Sciatic nerve (tissue), 2 donors: ENCODE data around the gene KCNK3. TPM values are rescaled to one million over a fixed set of nuclear protein-coding genes. Genes with fewer than 3 reads are reported as not detected.
"Not testable (repeated sequence)": the region's sequence is repeated elsewhere in the genome, so short reads cannot be mapped to it uniquely, and the experiment has no call there.

Experiments used
- ATAC-seq: fragments of 200-7000 bp; cut with Tn5 transposase; one replicate; pipeline ENCODE4 v1.9.1; 2020; ENCODE audit warnings: mild to moderate bottlenecking, moderate library complexity
- DNase-seq: peaks from one replicate; pipeline ENCODE4 v3.0.0-alpha.2; 2020; ENCODE audit warnings: low spot score
- intact Hi-C: fragments of 100-400 bp; cut with DNase I; formaldehyde crosslinking; loops from one replicate; pipeline ENCODE4 v1.14.2; 2022
- total RNA-seq: library from RNA; stranded (reverse); fragmentation: NEBNext Ultra II Directional; extraction: Animal tissue kit (Norgen Biotek cat#: 25700); gene quantifications from one replicate; pipeline ENCODE4 v1.2.1, GENCODE V29; 2021
- donor health status: DM: no; HTN: no; CAD: no.
- donor health status: DM: no; HTN: no; CAD: no.

Gene KCNK3
- 0.53 TPM for total RNA-seq

DNA sequence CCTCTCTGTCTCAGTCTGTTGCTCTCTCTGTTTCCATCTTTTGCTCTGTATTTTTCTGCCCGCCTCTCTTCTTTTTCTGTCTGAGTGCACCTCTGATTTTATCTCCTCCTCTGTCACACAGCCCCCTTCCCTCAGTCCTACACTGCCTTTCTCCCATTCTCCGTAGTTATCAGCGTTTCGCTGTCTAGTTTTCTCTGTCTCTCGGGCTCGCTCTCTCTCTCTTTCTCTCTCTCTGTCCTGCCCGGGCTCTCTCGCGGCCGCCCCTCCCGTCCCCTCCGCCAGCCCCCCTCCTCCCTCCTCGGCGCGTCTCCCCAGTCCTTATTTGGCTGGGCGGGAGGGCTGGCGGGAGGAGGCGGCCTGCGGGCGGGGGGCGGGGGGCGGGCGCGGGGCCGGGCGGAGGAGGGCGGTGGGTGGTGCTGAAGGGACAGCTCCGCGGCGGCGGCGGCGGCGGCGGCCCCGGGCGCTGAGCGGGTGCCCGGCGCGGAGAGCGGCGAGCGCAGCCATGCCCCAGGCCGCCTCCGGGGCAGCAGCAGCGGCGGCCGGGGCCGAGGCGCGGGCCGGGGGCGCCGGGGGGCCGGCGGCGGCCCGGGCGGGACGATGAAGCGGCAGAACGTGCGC, at the start of gene KCNK3:
TSS of gene KCNK3 (plus strand) at position 444 of the 618 bp plus-strand sequence. CDS start at position 598, 154 bp downstream.
- no peak for DNase-seq

DNA sequence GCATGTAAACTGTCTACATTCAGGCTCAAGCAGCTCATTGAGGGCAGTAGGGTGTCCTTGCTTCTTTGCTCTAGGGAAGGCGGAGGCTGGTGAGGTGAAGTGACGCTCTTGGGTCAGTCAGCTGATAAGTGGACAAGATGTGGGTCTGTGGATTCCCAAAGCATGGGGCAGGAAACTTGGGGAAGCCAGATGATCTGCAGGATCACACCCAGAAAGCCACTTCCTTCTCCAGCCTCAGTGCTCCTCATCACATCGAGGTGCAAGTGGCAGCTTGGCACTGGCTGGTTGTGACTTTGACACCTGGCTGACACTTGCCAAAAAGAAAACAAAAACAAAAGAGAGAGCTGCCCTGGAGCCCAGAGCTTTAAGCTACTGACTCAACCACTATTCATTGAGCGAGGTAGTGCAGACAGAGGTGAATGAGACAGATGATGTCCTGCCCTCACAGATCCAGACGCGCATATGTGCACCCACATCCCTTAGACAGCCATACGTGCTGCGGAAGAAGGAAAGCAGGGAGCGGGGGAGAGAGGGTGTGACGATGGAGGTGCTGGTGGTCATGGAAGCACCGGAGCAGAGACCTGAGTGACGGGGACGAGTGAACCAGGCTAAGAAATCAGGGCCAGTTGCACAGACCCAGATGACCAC, 48.2 kb upstream of the KCNK3 start:
- no peak for ATAC-seq
- peak; percentile 30 for DNase-seq
- intact Hi-C loops, result no loop called here

More for the DNA sequence above, at the start of gene KCNK3:
- intact Hi-C loops, result no loop called here
- ATAC-seq, result peak; percentile 38

DNA sequence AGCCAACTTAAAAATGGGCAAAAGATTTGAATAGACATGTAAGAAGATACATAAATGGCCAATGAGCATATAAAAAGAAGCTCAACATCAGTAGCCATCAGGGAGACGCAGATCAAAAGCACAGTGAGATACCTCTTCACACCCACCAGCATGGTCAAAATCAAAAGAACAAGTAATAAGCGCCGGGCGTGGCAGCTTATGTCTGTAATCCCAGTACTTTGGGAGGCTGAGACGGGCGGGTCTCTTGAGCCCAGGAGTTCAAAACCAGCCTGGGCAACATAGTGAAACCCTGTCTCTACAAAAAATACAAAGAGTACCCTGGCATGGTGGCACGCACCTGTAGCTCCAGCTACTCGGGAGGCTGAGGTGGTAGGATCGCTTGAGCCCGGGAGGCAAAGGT, 46.8 kb upstream of the KCNK3 start:
- intact Hi-C loops, result no loop called here
- DNase-seq (peak; percentile 19), ATAC-seq (no peak)

DNA sequence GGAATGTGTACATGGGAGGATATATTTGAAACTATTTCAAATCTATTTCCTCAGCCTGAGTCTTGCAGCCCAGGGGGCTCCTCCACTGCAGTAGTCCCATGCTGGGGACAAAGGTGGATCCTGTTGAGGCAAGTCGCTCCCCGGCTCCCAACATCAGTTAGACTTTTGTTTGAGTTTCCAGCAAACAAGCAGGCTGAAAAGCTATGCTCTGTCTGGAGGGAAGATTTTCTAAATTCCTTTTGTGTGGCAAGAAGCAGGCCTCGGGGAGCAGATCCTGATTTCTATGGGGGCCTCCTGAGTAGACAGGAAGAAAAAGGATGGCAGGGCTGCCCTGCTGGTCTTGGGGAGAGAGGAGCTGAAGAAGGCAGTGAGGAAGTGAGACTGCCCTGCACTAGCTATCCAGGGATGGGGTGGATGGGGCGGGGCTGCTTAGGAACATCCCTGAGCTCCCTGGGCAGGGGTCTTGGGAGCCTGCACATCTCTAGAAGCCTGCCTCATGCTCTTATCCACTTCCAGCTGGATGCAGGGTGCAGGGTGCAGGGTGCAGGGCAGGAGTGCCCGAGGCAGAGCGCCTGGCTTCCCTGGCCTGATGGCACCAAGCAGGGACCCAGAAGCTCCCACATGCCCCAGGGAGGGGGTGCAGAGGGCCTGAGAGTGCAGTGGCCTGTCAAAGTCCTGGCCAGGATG, 45.4 kb upstream of the KCNK3 start:
- intact Hi-C loops, result no loop called here
- no peak for ATAC-seq
- peak; percentile 17 for DNase-seq

DNA sequence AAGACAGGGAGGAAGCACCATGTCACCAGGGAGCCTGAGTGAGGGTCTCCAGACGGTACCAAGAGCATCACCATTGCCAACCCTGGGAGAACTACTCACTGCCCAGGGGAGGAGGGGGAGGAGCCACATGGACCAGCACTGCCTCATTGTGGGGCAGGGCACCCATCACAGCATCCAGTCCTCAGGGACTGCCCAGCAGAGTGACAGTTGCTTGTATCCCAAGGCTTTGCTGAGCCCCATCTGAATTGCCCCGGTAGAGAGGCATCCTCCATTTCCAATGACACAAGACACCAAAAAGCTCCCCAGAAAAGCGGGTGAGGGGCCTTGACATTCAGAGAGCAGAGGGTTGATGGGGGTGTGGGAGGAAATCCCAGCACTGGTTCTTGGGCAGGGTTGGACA, 44.5 kb upstream of the KCNK3 start:
- intact Hi-C loops, result no loop called here
- ATAC-seq (no peak), DNase-seq (no peak)

DNA sequence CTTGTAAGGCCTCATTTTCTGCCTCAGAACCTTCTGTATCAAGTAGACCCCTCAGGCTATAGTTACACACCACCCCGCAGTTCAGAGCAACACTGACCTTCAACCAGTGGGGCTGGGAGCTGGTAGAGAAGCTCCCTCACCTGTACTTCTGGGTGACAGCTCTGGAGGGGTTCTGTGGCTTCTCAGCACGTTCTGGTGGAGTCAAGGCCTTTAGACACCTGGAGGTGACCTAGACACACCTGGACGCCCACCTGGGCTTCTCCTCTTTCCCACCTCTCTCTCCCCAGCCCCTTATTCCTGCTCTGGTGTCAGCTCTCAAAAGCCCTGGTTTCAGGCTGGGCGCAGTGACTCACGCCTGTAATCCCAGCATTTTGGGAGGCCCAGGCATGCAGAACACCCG, 44.0 kb upstream of the KCNK3 start:
- intact Hi-C loops, result no loop called here
- DNase-seq, result peak; percentile 15
- ATAC-seq, result no peak

DNA sequence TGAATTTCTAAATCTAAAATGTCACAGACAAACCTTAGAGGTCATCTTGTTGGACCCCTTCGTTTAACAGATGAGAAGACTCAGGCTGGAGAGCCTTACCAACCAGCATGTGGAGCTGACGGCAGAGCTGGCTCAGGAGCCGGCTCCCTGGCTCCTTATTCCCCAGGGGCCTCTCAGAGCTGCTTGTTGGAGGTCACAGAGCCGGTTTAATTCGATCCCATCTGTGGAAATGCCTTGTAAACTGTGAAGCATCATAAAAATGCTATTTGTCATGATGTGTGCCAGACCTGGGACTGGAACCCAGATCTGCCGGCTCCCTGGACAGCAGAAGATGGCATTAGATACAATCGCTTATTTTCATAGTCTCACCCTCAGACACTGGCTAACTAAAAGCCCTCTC, 43.2 kb upstream of the KCNK3 start:
- intact Hi-C loops, result no loop called here
- ATAC-seq, result no peak
- peak; percentile 19 for DNase-seq

DNA sequence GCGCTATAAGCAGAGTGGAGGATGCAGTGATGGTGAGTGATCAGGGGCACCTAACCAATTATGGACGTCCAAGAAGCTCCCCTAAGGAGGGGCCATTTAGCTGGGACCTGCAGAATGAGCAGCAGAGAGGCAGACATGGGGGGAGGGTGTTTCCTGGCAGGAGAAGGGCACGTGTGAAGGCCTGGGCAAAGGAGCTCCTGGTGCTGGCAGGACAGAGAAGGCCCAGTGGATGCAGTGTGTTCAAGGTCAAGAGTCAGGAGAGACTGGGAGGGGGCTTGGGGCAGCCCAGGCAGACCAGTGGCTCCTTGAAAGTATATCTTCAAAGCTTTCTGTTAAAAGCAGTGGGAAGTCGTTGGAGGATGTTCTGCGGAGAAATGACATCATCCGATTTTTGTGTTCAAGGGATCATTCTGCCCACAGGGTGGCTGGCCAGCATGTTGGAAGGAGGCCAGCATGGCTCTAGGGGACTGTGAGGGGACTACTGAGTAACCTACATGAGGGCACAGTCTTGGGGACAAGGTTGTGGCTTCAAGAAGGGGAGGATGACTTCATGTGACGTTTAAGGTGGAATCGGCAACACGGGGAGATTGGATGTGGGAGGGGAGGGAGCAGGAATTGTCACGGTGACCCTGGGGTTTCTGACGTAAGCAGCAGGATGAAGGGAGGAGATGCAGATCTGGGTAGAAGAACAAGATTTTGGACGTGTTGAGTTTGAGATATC, 42.4 kb upstream of the KCNK3 start:
- peak; percentile 39 for DNase-seq
- intact Hi-C loops, result no loop called here

DNA sequence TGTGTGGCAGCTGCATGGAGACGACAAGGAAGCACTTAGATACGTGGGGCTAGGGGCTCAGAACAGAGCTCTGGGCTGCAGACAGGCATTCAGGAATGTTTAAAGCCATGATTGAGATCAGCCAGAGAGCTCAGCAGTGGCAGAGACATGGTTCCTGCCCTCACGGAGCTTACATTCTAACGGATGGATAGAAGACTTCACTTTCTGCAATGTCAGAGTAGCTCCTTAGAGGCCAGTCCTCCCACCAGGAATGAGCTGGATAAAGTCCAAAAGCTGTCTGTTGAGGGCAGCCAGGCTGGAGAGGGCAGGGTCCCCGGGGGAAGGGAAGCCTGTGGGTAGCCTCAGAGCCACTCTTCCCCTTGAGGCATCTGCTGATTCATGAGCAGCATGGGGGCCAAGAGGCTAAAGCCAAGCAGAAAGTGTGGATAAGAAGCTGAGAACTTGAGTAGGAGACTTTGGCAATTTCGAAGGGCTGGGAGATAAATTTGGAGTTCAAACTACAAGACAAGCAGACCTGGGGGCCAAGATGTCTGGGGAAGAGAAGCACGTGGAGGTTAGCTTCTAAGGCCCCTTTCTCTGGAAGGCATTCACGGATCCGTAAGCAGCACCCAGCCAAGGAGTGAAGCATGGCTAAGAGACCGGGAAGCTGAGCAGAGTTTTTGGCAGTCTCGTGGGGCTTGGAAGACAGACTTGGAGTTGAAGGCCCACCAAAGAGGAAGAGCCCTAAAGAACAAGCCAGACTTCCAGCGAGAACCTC, 41.6 kb upstream of the KCNK3 start:
- DNase-seq, result peak; percentile 39
- no peak for ATAC-seq
- intact Hi-C loops, result no loop called here

More for the DNA sequence above, 42.4 kb upstream of the KCNK3 start:
- ATAC-seq, result no peak

DNA sequence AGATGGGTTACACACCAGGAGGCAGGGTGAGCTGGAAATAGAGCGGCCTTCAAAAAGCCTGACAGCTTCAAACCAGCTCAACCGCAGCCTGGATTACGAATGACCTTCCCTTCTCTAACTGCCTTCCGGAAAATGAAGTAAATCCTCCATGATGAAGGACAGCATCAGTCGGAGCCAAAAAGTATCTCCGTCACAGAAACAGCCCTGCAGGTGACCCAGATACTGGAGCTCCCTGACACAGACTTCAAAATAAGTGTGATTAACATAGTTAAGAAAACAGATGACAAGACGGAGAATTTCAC, 41.1 kb upstream of the KCNK3 start:
- no peak for DNase-seq

DNA sequence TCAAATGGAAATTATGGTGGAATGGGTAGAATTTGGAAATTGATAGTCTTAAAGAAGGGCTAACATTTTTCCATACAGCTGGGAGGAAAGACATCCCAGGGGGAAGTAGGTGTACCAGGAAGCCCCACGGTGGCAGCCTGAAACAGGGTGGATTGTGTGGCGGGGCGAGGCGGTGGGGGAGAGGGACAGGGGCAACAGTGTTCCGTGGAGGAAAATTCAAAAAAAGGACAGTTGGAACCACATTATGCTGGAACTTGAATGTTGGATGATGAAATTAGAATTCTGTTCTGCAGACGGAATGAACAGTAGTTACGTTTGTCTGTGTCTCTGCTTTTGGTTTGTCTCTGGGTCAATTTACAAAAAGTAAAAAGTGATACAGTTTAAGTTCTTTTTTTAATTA, 40.7 kb upstream of the KCNK3 start:
- DNase-seq (peak; percentile 42), ATAC-seq (peak; percentile 51)
- intact Hi-C loops, result no loop called here

More for the DNA sequence above, 41.1 kb upstream of the KCNK3 start:
- intact Hi-C loops, result no loop called here
- no peak for ATAC-seq

DNA sequence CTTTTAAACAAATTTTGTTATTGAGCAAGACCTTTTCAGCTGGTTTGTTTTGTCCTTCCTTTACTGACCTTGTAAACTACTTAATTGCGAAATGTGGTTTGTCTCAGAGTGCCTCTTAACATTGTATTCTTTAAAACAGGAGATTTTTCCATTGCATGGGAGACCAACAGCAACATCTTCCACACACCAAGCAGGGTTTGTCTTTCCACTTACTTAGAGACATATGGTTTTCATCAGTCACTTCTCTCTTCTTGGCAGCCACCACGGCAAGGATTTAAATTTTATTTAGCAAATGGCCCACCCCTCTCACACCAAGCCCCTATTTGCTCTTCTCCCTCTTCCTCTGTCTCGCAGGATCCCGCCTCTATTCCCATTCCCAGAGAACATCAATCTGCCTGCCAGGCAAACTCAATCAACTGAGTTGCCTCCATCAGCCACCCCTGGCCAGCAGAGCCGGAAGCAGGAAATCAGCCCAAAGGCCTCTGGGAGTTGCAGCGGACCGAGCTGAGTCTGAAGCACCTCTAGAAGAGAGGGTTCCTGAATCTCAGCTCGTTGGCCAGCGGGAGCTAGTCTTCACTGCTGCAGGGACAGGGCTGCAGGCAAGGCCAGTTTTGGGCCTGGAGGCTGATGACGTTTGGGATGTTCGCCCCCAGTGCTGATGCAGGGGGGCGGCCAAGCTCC, 40.0 kb upstream of the KCNK3 start:
- peak; percentile 93 for ATAC-seq

DNA sequence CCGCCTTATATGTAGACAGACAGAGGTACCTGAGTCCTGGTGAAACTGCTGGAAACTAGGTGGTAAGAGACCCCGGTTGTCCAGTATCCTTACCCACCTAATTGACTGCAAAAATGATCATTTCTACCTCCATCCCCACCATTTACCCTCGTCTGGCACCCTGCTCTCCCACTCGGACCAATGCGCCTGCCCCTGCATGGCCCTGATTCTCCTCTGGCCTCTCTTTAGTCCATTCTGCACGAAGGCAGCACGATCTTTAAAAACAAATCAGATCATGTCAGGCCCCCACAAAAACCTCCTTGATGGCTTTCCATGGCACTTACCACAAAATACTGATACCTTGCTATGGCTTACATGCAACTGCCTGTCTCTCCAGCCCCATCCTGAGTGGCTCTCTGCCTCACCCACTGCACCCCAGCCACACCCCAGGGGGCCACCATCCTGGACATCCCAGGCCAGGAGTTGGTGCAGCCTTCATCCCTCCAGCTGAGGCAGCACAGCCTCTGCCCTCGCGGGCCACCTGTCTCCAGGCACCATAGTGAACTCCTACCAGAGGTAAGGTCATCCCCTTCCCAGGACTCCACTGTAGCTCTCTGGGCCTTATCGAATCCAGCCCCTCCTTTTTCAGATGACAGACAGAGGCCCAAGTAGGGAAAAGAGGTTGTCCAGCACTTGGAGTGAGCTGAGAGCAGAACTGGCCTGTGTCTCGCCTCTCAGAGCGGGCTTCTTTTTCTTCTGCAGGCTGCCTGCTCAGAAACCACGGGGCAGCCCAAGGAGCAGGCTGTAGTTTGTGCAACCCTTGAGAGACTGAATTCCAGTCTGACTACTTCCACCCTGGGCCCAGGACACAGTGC, 39.1 kb upstream of the KCNK3 start:
- intact Hi-C loops, result no loop called here
- DNase-seq (peak; percentile 51), ATAC-seq (no peak)

More for the DNA sequence above, 40.0 kb upstream of the KCNK3 start:
- DNase-seq, result peak; percentile 63
- intact Hi-C loops, result no loop called here

DNA sequence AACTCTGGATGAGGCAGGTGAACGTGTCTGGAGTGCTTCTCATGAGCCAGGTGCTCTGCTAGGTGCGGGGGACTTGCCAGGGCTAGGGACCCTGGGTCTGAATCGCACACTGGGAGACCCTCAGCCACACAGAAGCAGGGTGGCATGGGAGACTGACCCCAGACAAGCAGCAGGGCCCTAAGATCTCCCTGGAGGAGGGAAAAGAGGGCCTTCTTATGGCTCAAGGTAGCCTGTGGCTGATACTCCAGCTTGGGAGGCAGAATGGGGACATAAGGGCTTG, 38.5 kb upstream of the KCNK3 start:
- intact Hi-C loops, result no loop called here
- DNase-seq, result peak; percentile 40
- ATAC-seq, result no peak

DNA sequence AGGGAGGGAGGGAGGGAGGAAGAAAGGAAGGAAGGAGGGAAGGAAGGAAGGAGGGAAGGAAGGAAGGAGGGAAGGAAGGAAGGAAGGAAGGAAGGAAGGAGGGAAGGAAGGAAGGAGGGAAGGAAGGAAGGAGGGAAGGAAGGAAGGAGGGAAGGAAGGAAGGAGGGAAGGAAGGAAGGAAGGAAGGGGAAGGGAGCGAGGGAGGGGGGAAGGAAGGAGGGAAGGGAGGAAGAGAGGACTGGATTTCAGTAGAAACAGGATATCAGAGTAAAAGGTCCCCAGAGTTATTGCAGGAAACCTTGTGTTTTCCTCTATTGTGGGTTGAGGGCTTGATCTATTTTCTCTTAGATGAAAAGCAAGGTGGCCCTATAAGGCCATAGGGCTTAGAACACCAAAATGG, 37.4 kb upstream of the KCNK3 start:
- intact Hi-C loops, DNase-seq, ATAC-seq: not testable (repeated sequence)

DNA sequence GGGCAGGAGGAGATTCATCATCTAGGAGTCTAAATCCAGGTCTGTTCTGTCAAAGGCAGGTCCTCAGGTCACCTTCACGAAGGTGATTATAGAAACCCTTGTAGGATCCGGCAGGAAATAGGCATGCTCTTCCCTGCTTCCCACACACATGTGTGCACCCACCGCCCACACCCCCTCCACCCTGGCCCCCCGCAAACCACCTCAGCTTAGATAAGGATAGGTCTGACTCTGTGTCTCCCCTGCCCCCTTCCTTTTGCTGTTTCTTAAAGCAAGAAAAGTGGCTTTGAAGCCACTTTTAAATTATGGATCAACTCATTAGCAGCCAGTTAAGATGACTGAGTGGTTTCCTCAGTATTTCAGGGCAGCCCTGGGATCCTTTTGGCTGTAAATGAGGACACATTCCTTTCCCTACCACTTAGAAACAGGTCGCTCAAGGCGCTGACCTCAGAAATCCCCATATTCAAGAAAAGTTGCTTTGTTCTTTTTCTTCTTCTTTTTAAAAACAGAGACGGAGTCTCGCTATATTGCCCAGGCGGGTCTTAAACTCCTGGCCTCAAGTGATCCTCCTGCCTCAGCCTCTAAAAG, 36.8 kb upstream of the KCNK3 start:
- intact Hi-C loops, result loop anchor here (2.0 kb wide), 1 partner anchor 61 kb away; no protein-coding TSS in a partner anchor
- ATAC-seq (no peak), DNase-seq (no peak)

DNA sequence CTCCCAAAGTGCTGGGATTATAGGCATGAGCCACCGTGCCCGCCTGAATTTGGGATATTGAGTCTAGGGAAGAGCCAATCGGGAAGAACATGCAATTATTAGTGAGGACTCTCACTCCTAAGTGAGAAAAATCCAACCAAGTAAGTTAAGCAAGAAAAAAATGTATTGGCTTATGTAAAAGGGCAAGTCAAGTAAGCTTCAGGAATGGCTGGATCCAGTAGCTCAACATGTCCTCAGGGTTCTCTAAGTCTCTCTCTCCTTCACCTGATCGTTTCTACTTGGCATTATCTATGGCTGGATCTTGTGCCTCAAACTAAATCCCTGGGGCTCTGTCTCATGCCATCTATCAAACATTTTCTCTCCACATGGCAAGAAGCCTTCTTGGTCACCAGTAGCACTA, 35.3 kb upstream of the KCNK3 start:
- intact Hi-C loops, result loop anchor here (2.0 kb wide), 1 partner anchor 60 kb away; no protein-coding TSS in a partner anchor
- ATAC-seq, result no peak
- DNase-seq, result no peak
